GM10248 (cell line): Measurements from ENCODE around the gene CELSR3.

Source experiments
- CTCF ChIA-PET: fragments of 300-600 bp; sonication (Branson Sonifier 250); formaldehyde crosslinking; extraction: SDS; loops from one replicate; lab custom pipeline; 2021; ENCODE audit warnings: antibody characterized with exemption; lab: Yijun Ruan, JAX
- POLR2A ChIA-PET: fragments of 350-650 bp; sonication (Branson Sonifier 250); formaldehyde crosslinking; extraction: SDS; loops from one replicate; lab custom pipeline; 2020; ENCODE audit warnings: antibody characterized with exemption; lab: Yijun Ruan, JAX
- DNase-seq: peaks from one replicate; pipeline ENCODE4 v3.0.0; 2012; ENCODE audit errors: extremely low spot score
- CTCF ChIP-seq: IDR thresholded peaks from 2 replicates; pipeline ENCODE4 v1.5.1; 2012; ENCODE audit warnings: mild to moderate bottlenecking, low read depth; ENCODE audit errors: extremely low read depth, missing control alignments, control extremely low read depth

CELSR3 gene

GRCh38 chr3:48594417-48595049 lies 68.2 kb downstream of the CELSR3 start:
- ChIA-PET POLR2A (no interaction called here), CTCF (no interaction called here)
- no peak for DNase-seq
- no peak for TF ChIP-seq CTCF

GRCh38 chr3:48593337-48593736 lies 69.3 kb downstream of the CELSR3 start:
- ChIA-PET CTCF (no interaction called here), POLR2A (no interaction called here)
- no peak for TF ChIP-seq CTCF
- no peak for DNase-seq

DNA sequence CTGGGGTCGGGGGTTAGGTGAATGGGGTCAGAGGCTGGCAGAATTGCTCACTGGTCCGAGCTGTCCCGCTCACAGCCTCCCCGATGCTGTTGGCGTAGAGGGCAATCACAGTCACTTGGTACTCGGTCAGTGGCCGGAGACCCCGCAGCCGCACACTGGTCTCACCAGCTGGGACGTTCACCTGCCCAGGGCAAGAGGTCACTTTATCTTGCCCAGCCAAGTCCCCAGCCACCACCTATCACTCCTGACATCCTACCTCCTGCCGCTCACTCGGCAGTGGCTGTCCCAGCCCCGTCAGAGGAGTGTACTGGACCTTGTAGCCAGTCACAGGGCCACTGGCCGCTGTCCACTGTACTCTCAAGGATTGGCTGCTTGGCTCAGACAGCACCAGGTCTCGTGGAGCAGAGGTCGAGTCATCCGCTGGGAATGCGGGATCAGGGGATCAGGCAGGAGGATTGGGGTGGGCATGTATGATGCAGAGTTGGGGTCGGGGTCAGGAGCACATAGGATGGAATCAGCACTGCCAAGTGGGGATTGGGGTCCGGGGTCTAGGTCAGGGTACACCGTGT lies 70.1 kb downstream of the CELSR3 start:
- CTCF ChIA-PET, result no interaction called here
- POLR2A ChIA-PET, result no interaction called here
- no peak for DNase-seq
- no peak for TF ChIP-seq CTCF

GRCh38 chr3:48591886-48592518 lies 70.7 kb downstream of the CELSR3 start:
- TF ChIP-seq CTCF, result no peak
- DNase-seq, result no peak
- CTCF ChIA-PET, result no interaction called here
- POLR2A ChIA-PET, result no interaction called here

- DNase-seq, result no peak
- TF ChIP-seq CTCF, result no peak
- ChIA-PET CTCF (no interaction called here), POLR2A (no interaction called here)
Measured at GRCh38 chr3:48591436-48591835, 71.2 kb downstream of the CELSR3 start.

GRCh38 chr3:48588230-48588629 lies 74.5 kb downstream of the CELSR3 start:
- CTCF ChIA-PET, result no interaction called here
- POLR2A ChIA-PET, result no interaction called here

More at GRCh38 chr3:48588230-48588629, 74.5 kb downstream of the CELSR3 start:
- no peak for TF ChIP-seq CTCF
- no peak for DNase-seq
